ENCODE data around the gene AGFG2. TPM values are rescaled to one million over a fixed set of nuclear protein-coding genes. Genes with fewer than 3 reads are reported as not detected.
A peak's percentile ranks its signal among the peaks of the same experiment; 100 is the strongest.

The AGFG2 gene
- total and polyA plus RNA-seq, 2 of the 13 experiments (the other 11 are each of a cell fraction or from before 2014, with no cell fraction given), result 125 to 132 TPM

DNA sequence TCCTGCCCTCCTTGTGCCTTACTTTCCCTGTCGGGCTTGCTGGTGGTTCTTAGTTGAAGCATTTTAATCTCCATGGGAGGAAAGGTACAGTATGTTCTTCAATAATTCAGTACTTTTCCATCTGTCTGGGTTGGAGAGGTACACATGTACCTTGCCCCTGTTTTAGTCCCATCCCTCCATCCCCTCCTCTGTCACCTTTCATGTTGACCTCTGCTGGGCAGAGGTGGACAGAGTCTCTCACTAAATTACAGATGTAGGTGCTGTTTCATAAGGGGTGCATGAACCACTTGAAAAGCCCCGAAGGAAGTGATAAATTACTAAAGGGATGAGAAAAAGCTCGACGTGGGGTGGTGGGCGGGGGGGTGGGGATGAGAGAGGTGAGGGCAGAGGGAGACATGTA is 5.4 kb downstream of the AGFG2 start (continued):
- TF ChIP-seq ZNF232 (CRISPR knock-in tag; IDR thresholded peaks at IDR 0.05; ENCODE audit: borderline replicate concordance) (no peak), ZNF629 (CRISPR knock-in tag; conservative IDR thresholded peaks at IDR 0.05) (no peak), ZFAT (CRISPR knock-in tag; conservative IDR thresholded peaks at IDR 0.05) (no peak), NFYB (CRISPR knock-in tag; IDR thresholded peaks at IDR 0.05) (no peak), ZNF33B (CRISPR knock-in tag; IDR thresholded peaks at IDR 0.05) (no peak), ZNF12 (CRISPR knock-in tag; IDR thresholded peaks at IDR 0.05) (no peak), ZNF256 (CRISPR knock-in tag; conservative IDR thresholded peaks at IDR 0.05) (no peak), HNRNPL (IDR thresholded peaks at IDR 0.05; ENCODE audit: low read depth, low read length) (no peak), MAF1 (CRISPR knock-in tag; IDR thresholded peaks at IDR 0.05; ENCODE audit: borderline replicate concordance) (no peak), NR3C1 (CRISPR knock-in tag; IDR thresholded peaks at IDR 0.05) (no peak), IRF2 (CRISPR knock-in tag; IDR thresholded peaks at IDR 0.05) (peak; percentile 66; the same call in 1 of the 2 replicates), ZNF737 (CRISPR knock-in tag; IDR thresholded peaks at IDR 0.05; ENCODE audit: borderline replicate concordance) (no peak), ZNF34 (CRISPR knock-in tag; IDR thresholded peaks at IDR 0.05; ENCODE audit: borderline replicate concordance) (no peak), ZNF468 (CRISPR knock-in tag; IDR thresholded peaks at IDR 0.05) (no peak), ZNF335 (CRISPR knock-in tag; IDR thresholded peaks at IDR 0.05) (no peak), ZNF607 (CRISPR knock-in tag; IDR thresholded peaks at IDR 0.05; ENCODE audit: borderline replicate concordance) (no peak), MLLT10 (CRISPR knock-in tag; IDR thresholded peaks at IDR 0.05) (no peak)
- TF ChIP-seq, protein P1, sequence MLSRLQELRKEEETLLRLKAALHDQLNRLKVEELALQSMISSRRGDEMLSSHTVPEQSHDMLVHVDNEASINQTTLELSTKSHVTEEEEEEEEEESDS (CRISPR knock-in tag; IDR thresholded peaks at IDR 0.05; ENCODE audit: borderline replicate concordance), result no peak
- TF ChIP-seq, protein P2, sequence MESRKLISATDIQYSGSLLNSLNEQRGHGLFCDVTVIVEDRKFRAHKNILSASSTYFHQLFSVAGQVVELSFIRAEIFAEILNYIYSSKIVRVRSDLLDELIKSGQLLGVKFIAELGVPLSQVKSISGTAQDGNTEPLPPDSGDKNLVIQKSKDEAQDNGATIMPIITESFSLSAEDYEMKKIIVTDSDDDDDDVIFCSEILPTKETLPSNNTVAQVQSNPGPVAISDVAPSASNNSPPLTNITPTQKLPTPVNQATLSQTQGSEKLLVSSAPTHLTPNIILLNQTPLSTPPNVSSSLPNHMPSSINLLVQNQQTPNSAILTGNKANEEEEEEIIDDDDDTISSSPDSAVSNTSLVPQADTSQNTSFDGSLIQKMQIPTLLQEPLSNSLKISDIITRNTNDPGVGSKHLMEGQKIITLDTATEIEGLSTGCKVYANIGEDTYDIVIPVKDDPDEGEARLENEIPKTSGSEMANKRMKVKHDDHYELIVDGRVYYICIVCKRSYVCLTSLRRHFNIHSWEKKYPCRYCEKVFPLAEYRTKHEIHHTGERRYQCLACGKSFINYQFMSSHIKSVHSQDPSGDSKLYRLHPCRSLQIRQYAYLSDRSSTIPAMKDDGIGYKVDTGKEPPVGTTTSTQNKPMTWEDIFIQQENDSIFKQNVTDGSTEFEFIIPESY (CRISPR knock-in tag; IDR thresholded peaks at IDR 0.05), result no peak
- TF ChIP-seq, protein P3, sequence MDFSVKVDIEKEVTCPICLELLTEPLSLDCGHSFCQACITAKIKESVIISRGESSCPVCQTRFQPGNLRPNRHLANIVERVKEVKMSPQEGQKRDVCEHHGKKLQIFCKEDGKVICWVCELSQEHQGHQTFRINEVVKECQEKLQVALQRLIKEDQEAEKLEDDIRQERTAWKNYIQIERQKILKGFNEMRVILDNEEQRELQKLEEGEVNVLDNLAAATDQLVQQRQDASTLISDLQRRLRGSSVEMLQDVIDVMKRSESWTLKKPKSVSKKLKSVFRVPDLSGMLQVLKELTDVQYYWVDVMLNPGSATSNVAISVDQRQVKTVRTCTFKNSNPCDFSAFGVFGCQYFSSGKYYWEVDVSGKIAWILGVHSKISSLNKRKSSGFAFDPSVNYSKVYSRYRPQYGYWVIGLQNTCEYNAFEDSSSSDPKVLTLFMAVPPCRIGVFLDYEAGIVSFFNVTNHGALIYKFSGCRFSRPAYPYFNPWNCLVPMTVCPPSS (IDR thresholded peaks at IDR 0.05), result no peak
- TF ChIP-seq, protein P4, sequence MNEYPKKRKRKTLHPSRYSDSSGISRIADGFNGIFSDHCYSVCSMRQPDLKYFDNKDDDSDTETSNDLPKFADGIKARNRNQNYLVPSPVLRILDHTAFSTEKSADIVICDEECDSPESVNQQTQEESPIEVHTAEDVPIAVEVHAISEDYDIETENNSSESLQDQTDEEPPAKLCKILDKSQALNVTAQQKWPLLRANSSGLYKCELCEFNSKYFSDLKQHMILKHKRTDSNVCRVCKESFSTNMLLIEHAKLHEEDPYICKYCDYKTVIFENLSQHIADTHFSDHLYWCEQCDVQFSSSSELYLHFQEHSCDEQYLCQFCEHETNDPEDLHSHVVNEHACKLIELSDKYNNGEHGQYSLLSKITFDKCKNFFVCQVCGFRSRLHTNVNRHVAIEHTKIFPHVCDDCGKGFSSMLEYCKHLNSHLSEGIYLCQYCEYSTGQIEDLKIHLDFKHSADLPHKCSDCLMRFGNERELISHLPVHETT (CRISPR knock-in tag; conservative IDR thresholded peaks at IDR 0.05), result no peak
- TF ChIP-seq, protein P5, sequence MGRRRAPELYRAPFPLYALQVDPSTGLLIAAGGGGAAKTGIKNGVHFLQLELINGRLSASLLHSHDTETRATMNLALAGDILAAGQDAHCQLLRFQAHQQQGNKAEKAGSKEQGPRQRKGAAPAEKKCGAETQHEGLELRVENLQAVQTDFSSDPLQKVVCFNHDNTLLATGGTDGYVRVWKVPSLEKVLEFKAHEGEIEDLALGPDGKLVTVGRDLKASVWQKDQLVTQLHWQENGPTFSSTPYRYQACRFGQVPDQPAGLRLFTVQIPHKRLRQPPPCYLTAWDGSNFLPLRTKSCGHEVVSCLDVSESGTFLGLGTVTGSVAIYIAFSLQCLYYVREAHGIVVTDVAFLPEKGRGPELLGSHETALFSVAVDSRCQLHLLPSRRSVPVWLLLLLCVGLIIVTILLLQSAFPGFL (CRISPR knock-in tag; IDR thresholded peaks at IDR 0.05), result no peak
- TF ChIP-seq, protein P6, sequence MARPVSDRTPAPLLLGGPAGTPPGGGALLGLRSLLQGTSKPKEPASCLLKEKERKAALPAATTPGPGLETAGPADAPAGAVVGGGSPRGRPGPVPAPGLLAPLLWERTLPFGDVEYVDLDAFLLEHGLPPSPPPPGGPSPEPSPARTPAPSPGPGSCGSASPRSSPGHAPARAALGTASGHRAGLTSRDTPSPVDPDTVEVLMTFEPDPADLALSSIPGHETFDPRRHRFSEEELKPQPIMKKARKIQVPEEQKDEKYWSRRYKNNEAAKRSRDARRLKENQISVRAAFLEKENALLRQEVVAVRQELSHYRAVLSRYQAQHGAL (CRISPR knock-in tag; IDR thresholded peaks at IDR 0.05; ENCODE audit: not compliant biosample characterization), result no peak
- TF ChIP-seq, protein P7, sequence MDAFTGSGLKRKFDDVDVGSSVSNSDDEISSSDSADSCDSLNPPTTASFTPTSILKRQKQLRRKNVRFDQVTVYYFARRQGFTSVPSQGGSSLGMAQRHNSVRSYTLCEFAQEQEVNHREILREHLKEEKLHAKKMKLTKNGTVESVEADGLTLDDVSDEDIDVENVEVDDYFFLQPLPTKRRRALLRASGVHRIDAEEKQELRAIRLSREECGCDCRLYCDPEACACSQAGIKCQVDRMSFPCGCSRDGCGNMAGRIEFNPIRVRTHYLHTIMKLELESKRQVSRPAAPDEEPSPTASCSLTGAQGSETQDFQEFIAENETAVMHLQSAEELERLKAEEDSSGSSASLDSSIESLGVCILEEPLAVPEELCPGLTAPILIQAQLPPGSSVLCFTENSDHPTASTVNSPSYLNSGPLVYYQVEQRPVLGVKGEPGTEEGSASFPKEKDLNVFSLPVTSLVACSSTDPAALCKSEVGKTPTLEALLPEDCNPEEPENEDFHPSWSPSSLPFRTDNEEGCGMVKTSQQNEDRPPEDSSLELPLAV (CRISPR knock-in tag; conservative IDR thresholded peaks at IDR 0.05; ENCODE audit: low read depth), result no peak
